PC-9 (cell line): ENCODE results near the gene CBFA2T3. TPM values are rescaled to one million over a fixed set of nuclear protein-coding genes. Genes with fewer than 3 reads are reported as not detected.

Experiments used
- BruUV-seq: library from RNA; stranded (reverse); fragments of 400-500 nt; replicated peaks from 2 replicates; lab custom pipeline; 2021; lab: Mats Ljungman, UMichigan
- CTCF ChIA-PET: fragments of 300-600 bp; sonication (Branson Sonifier 250); formaldehyde crosslinking; loops from one replicate; lab custom pipeline; 2022; ENCODE audit warnings: antibody characterized with exemption; lab: Charles Lee
- POLR2A ChIA-PET: fragments of 300-600 bp; sonication (Branson Sonifier 250); formaldehyde crosslinking; loops from one replicate; lab custom pipeline; 2022; ENCODE audit warnings: antibody characterized with exemption; ENCODE audit not compliant: unreplicated experiment; lab: Charles Lee
- DNase-seq, 2 experiments: peaks; one replicate each; pipeline versions ENCODE4 v3.0.0 to v3.0.0-alpha.2; 2015 to 2022; ENCODE audit warnings: mixed read lengths in 1 of 2
- H2AFZ ChIP-seq: fragments of 200-600 bp; sonication (generic); 2 replicates; pipeline ENCODE4 v1.8.1; 2017; ENCODE audit warnings: antibody characterized with exemption
- H3F3A ChIP-seq: fragments of 200-600 bp; sonication (generic); 2 replicates; pipeline ENCODE4 v1.8.1; 2017; ENCODE audit warnings: antibody characterized with exemption, mild to moderate bottlenecking, low read depth; ENCODE audit not compliant: insufficient read depth
- H3K27ac ChIP-seq: fragments of 200-600 bp; sonication (generic); 2 replicates; pipeline ENCODE4 v1.6.1; 2016; ENCODE audit warnings: mixed run types
- H3K27me3 ChIP-seq: fragments of 200-600 bp; sonication (generic); 2 replicates; pipeline ENCODE4 v1.6.1; 2016; ENCODE audit warnings: low read depth, mixed run types; ENCODE audit not compliant: insufficient read depth
- H3K36me3 ChIP-seq: fragments of 200-600 bp; sonication (generic); 2 replicates; pipeline ENCODE4 v1.6.1; 2016; ENCODE audit warnings: low read depth, mixed run types
- H3K4me1 ChIP-seq: fragments of 200-600 bp; sonication (generic); replicated peaks from 2 replicates; pipeline ENCODE4 v1.6.1; 2016; ENCODE audit warnings: mixed run types; ENCODE audit not compliant: insufficient read depth
- H3K4me2 ChIP-seq: fragments of 200-600 bp; sonication (generic); 2 replicates; pipeline ENCODE4 v1.6.1; 2017; ENCODE audit warnings: mixed run types
- H3K4me3 ChIP-seq: fragments of 200-600 bp; sonication (generic); 2 replicates; pipeline ENCODE4 v1.6.1; 2016; ENCODE audit warnings: mixed run types
- H3K79me2 ChIP-seq: fragments of 200-600 bp; sonication (generic); 2 replicates; pipeline ENCODE4 v1.6.1; 2017; ENCODE audit warnings: low read depth, mixed run types
- H3K9me2 ChIP-seq: fragments of 200-600 bp; sonication (generic); 2 replicates; pipeline ENCODE4 v1.8.1; 2017; ENCODE audit warnings: mild to moderate bottlenecking; ENCODE audit not compliant: insufficient read depth
- H3K9me3 ChIP-seq: fragments of 200-600 bp; sonication (generic); 2 replicates; pipeline ENCODE4 v1.8.1; 2016; ENCODE audit warnings: low read depth; ENCODE audit not compliant: insufficient read depth
- H4K20me1 ChIP-seq: fragments of 200-600 bp; sonication (generic); 2 replicates; pipeline ENCODE4 v1.8.1; 2017; ENCODE audit not compliant: insufficient read depth
- EZH2 ChIP-seq: fragments of 200-600 bp; sonication (generic); IDR thresholded peaks from 2 replicates; pipeline ENCODE4 v1.8.0; 2017; ENCODE audit warnings: antibody characterized with exemption, low read depth
- intact Hi-C: fragments of 100-400 bp; cut with micrococcal nuclease; formaldehyde crosslinking; loops from one replicate; pipeline ENCODE4 v1.10.0; 2022; ENCODE audit not compliant: unreplicated experiment
- total RNA-seq: library from RNA; stranded (reverse); gene quantifications from 2 replicates; pipeline ENCODE4 v1.2.3, GENCODE V29; 2021
- TF ChIP-seq, protein P1 (sequence below): fragments of 200-600 bp; sonication (generic); conservative IDR thresholded peaks from 2 replicates; pipeline ENCODE4 v1.6.1; 2017; ENCODE audit warnings: mixed run types, antibody characterized with exemption, mild to moderate bottlenecking, moderate library complexity

The CBFA2T3 gene
- total RNA-seq, 1 experiment from 2014 or later, result 1.0 TPM

DNA sequence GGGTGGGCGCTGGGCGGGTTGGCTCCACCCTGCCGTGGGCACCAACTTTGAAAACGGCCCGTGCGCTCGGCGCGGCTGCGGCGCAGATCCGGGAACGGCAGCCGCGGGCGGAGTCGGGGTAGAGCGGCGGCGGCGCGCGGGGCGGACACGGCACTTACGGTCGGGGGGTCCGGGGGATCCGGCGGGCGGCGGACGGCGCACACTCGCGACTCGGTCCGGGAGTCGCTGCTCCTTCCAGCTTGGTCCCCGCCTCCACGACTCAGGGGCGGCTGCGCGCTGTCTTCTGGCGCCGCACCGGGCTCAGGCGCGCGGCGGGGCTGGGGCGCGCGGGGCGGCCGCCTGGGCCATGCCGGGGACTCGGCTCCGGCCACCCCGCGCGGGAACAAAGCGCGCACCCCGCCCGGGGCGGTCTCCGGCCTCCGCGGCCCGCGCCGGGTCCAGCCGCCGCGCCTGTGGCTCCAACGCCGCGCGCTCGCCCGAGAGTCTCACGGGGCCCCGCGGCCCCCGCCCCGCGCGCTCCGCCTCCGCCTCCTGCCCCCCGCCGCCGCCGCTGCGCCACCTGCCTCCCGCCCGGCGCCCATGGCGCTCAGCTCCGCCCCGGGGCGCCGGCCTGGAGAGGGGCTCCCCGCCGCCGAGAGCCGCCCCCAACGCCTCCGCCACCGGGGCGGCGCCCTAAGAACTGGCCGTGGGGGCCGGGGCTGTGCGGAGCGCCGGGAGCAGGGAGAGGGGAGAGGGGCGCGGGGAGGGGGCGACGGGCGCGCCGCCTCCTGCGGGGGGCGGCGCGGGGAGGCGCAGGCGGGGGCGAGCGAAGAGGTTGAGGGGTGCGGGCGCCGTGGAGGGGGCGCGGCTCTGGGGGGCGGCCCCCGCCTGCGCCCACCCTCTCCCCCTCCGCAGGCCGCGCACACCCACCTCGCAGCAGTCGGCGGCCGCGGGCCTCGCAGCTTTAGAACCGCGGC is 35.9 kb downstream of the CBFA2T3 start:
- CTCF ChIA-PET, result interaction anchor here (0.6 to 0.7 kb wide), 2 partner anchors 154 to 159 kb away, joined by 6 to 10 read pairs; no protein-coding TSS in a partner anchor
- Histone ChIP-seq H3K9me3 (no peaks in the 10 kb centered on the region), H3K4me2 (no peak overlapping the region), H3K9me2 (no peaks in the 10 kb centered on the region), H3K79me2 (no peaks in the 10 kb centered on the region), H3K27ac (no peak overlapping the region), H3K4me1 (peaks cover 4% of the 10 kb centered on the region), H3K27me3 (peaks cover 28% of the 10 kb centered on the region), H4K20me1 (no peaks in the 10 kb centered on the region), H3K4me3 (no peak overlapping the region), H2AFZ (no peak overlapping the region), H3K36me3 (no peaks in the 10 kb centered on the region), H3F3A (no peaks in the 10 kb centered on the region)
- no peak; the same call in 1 of the 2 replicates for TF ChIP-seq EZH2
- TF ChIP-seq, protein P1, sequence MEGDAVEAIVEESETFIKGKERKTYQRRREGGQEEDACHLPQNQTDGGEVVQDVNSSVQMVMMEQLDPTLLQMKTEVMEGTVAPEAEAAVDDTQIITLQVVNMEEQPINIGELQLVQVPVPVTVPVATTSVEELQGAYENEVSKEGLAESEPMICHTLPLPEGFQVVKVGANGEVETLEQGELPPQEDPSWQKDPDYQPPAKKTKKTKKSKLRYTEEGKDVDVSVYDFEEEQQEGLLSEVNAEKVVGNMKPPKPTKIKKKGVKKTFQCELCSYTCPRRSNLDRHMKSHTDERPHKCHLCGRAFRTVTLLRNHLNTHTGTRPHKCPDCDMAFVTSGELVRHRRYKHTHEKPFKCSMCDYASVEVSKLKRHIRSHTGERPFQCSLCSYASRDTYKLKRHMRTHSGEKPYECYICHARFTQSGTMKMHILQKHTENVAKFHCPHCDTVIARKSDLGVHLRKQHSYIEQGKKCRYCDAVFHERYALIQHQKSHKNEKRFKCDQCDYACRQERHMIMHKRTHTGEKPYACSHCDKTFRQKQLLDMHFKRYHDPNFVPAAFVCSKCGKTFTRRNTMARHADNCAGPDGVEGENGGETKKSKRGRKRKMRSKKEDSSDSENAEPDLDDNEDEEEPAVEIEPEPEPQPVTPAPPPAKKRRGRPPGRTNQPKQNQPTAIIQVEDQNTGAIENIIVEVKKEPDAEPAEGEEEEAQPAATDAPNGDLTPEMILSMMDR, result no peak
- POLR2A ChIA-PET, result no interaction called here
- peak in 1 of 2 experiments; percentile 34 for DNase-seq
- intact Hi-C loops, result loop anchor here (5.0 kb wide), 1 partner anchor 226 kb away; no protein-coding TSS in a partner anchor
- BruUV-seq, result no TSS peak

DNA sequence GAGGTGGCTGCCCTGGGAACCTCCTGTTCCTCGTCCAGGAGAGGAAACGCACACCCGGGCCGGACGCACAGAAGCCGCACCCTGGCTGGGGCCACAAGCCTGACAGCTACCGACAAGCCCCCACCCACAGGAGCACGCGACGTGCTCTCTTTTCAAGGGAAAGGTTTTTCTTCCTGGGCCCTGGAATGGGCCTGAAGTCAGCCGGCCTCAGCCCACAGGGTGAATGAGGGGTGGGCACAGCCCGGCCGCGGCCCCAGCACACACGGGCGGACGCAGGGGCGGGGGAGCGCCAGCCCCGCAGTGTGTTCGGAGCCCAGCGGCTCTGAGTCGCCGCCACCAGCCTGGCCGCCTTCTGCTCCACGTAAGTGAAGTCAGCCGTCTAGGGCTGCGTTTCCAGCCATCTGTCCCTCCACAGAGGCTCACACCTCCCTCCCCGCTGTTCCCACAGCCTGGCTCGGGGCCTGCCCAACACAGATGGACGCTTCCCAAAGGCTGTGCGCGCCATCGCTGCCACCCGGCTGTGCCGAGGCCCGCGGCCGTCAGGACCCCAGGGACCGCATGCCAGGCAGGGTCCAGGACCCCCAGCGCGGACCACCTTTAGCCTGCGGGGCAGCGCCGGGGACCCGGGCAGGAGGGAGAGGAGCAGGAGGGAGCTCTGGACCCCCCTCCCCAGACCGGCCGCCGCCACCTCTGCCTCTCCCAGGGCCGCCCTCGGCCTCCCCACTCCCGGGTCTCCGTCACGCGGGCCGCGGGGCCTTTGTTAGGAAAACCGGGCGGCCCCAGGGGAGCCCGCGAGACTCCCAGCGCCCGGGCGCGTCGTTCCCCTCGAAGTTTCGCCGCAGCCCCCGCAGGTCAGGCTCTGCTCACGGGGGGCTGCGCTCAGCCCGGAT is 36.8 kb downstream of the CBFA2T3 start:
- no peak overlapping the region for H3K4me2 ChIP-seq
- no peak for DNase-seq
- no peak overlapping the region for H3K4me3 ChIP-seq
- no peaks in the 10 kb centered on the region for H3K36me3 ChIP-seq
- H4K20me1 ChIP-seq, result no peaks in the 10 kb centered on the region
- H3K9me3 ChIP-seq, result no peaks in the 10 kb centered on the region
- ChIA-PET POLR2A (no interaction called here), CTCF (no interaction called here)
- H3K27me3 ChIP-seq, result peaks cover 19% of the 10 kb centered on the region
- H3F3A ChIP-seq, result no peaks in the 10 kb centered on the region
- peaks cover 9% of the 10 kb centered on the region for H3K4me1 ChIP-seq
- intact Hi-C loops, result loop anchor here (5.0 kb wide), 1 partner anchor 227 kb away; no protein-coding TSS in a partner anchor
- no peaks in the 10 kb centered on the region for H3K9me2 ChIP-seq
- TF ChIP-seq, protein P1, result no peak
- no peak for TF ChIP-seq EZH2
- no peaks in the 10 kb centered on the region for H3K79me2 ChIP-seq
- no peak overlapping the region for H3K27ac ChIP-seq
- H2AFZ ChIP-seq, result no peak overlapping the region
- no TSS peak for BruUV-seq
